Neural progenitor cell (in vitro differentiated cells): ENCODE data around the gene RAB15. TPM values are rescaled to one million over a fixed set of nuclear protein-coding genes. Genes with fewer than 3 reads are reported as not detected.
A peak's percentile ranks its signal among the peaks of the same experiment; 100 is the strongest.

Experiments
- DNase-seq: peaks from one replicate; pipeline ENCODE4 v3.0.0-alpha.2; 2016; ENCODE audit warnings: low spot score
- H2AFZ ChIP-seq: fragments of 200-600 bp; sonication (generic); replicated peaks from 2 replicates; pipeline ENCODE4 v1.6.1; 2016; ENCODE audit warnings: antibody characterized with exemption
- H3F3A ChIP-seq: fragments of 200-600 bp; sonication (generic); 2 replicates; pipeline ENCODE4 v1.6.1; 2016; ENCODE audit warnings: antibody characterized with exemption, low read depth
- H3K27ac ChIP-seq: fragments of 200-600 bp; sonication (generic); 2 replicates; pipeline ENCODE4 v1.5.1; 2016; ENCODE audit warnings: mild to moderate bottlenecking
- H3K27me3 ChIP-seq: fragments of 200-600 bp; sonication (generic); 2 replicates; pipeline ENCODE4 v1.6.1; 2016; ENCODE audit warnings: mild to moderate bottlenecking, moderate library complexity
- H3K36me3 ChIP-seq: fragments of 200-600 bp; sonication (generic); 2 replicates; pipeline ENCODE4 v1.5.1; 2016
- H3K4me1 ChIP-seq: fragments of 200-600 bp; sonication (generic); 2 replicates; pipeline ENCODE4 v1.6.1; 2016; ENCODE audit warnings: mixed run types
- H3K4me2 ChIP-seq: fragments of 200-600 bp; sonication (generic); 2 replicates; pipeline ENCODE4 v1.6.1; 2016
- H3K4me3 ChIP-seq: fragments of 200-600 bp; sonication (generic); 2 replicates; pipeline ENCODE4 v1.5.1; 2016
- H3K79me2 ChIP-seq: fragments of 200-600 bp; sonication (generic); 2 replicates; pipeline ENCODE4 v1.6.1; 2016; ENCODE audit warnings: low read depth
- H3K9ac ChIP-seq: fragments of 200-600 bp; sonication (generic); 2 replicates; pipeline ENCODE4 v1.6.1; 2016
- H3K9me3 ChIP-seq: fragments of 200-600 bp; sonication (generic); 2 replicates; pipeline ENCODE4 v1.5.1; 2016; ENCODE audit warnings: low read depth
- H4K20me1 ChIP-seq: fragments of 200-600 bp; sonication (generic); 2 replicates; pipeline ENCODE4 v1.6.1; 2016; ENCODE audit warnings: low read depth
- H3K27ac Mint-ChIP-seq: 3 replicates; pipeline ENCODE4 v1.8.0; 2021; ENCODE audit warnings: mixed read lengths
- H3K27me3 Mint-ChIP-seq: 2 replicates; pipeline ENCODE4 v1.8.0; 2022; ENCODE audit warnings: low read depth, mild to moderate bottlenecking, inconsistent platforms, moderate library complexity, mixed read lengths; ENCODE audit not compliant: insufficient read depth
- H3K36me3 Mint-ChIP-seq: 3 replicates; pipeline ENCODE4 v1.8.0; 2021; ENCODE audit warnings: mixed read lengths
- H3K4me1 Mint-ChIP-seq: 3 replicates; pipeline ENCODE4 v1.8.0; 2021; ENCODE audit warnings: mixed read lengths
- H3K4me3 Mint-ChIP-seq: 3 replicates; pipeline ENCODE4 v1.8.0; 2021; ENCODE audit warnings: mild to moderate bottlenecking, moderate library complexity, mixed read lengths
- H3K9me3 Mint-ChIP-seq: 3 replicates; pipeline ENCODE4 v1.8.0; 2020; ENCODE audit warnings: mixed read lengths
- CTCF ChIP-seq: fragments of 200-600 bp; sonication (generic); IDR thresholded peaks from 2 replicates; pipeline ENCODE4 v1.5.1; 2017; ENCODE audit warnings: antibody characterized with exemption, mild to moderate bottlenecking
- EZH2 ChIP-seq: fragments of 200-600 bp; sonication (generic); IDR thresholded peaks from 2 replicates; pipeline ENCODE4 v1.6.1; 2017; ENCODE audit warnings: antibody characterized with exemption, mild to moderate bottlenecking, moderate library complexity
- EZH2phosphoT487 ChIP-seq: fragments of 200-600 bp; sonication (generic); IDR thresholded peaks from 2 replicates; pipeline ENCODE4 v1.6.1; 2017; ENCODE audit warnings: antibody characterized with exemption
- total RNA-seq: library from RNA; depleted of rRNA; stranded (reverse); fragments of >200 nt; gene quantifications from 2 replicates; pipeline ENCODE4 v1.2.3, GENCODE V29; 2015; ENCODE audit warnings: low replicate concordance

Gene RAB15
- total RNA-seq, 1 donor from 2014 or later: 12.2 TPM

GRCh38 chr14:64986648-64987437 lies 14.7 kb upstream of the RAB15 start, which contains the start of gene FNTB:
Gene FNTB, plus strand, starts transcription at chr14:64986895. Its CDS starts 59 bp downstream, at chr14:64986954.
- Histone ChIP-seq H3K27ac (no peak within 1 kb of the TSS), H3K9me3 (no peaks in the 10 kb centered on the region), H3K4me1 (peaks cover 7% of the 10 kb centered on the region), H3K4me2 (peak within 1 kb of the TSS; percentile 88), H3K4me3 (peak within 1 kb of the TSS; percentile 73), H3F3A (no peaks in the 10 kb centered on the region), H3K27me3 (peaks cover 24% of the 10 kb centered on the region), H2AFZ (peak within 1 kb of the TSS; percentile 99), H4K20me1 (no peaks in the 10 kb centered on the region), H3K36me3 (no peaks in the 10 kb centered on the region), H3K9ac (peak within 1 kb of the TSS; percentile 34), H3K79me2 (peaks cover 24% of the 10 kb centered on the region)
- Mint-ChIP-seq H3K36me3 (no peaks in the 10 kb centered on the region), H3K27me3 (peaks cover 3% of the 10 kb centered on the region), H3K27ac (peak within 1 kb of the TSS; percentile 77), H3K4me3 (peak within 1 kb of the TSS; percentile 99), H3K4me1 (peaks cover 18% of the 10 kb centered on the region), H3K9me3 (no peaks in the 10 kb centered on the region)
- no peak for TF ChIP-seq EZH2phosphoT487
- TF ChIP-seq CTCF: peak; percentile 70
- TF ChIP-seq EZH2: peak; percentile 34
- peak; percentile 97 for DNase-seq

GRCh38 chr14:64983439-64984310 lies 11.5 kb upstream of the RAB15 start:
- Mint-ChIP-seq H3K27me3 (peaks cover 3% of the 10 kb centered on the region), H3K4me1 (peaks cover 21% of the 10 kb centered on the region), H3K36me3 (no peaks in the 10 kb centered on the region), H3K9me3 (no peaks in the 10 kb centered on the region), H3K4me3 (peak overlapping the region; percentile 58), H3K27ac (no peak overlapping the region)
- peaks cover 16% of the 10 kb centered on the region for H3K79me2 ChIP-seq
- H3K4me3 ChIP-seq: peak overlapping the region; percentile 38
- peaks cover 24% of the 10 kb centered on the region for H3K27me3 ChIP-seq
- H3K27ac ChIP-seq: no peak overlapping the region
- no peaks in the 10 kb centered on the region for H3K9me3 ChIP-seq
- no peaks in the 10 kb centered on the region for H3K36me3 ChIP-seq
- peak overlapping the region; percentile 83 for H2AFZ ChIP-seq
- H3K4me2 ChIP-seq: peak overlapping the region; percentile 74
- TF ChIP-seq CTCF (peak; percentile 76), EZH2phosphoT487 (no peak), EZH2 (no peak)
- no peak overlapping the region for H3K9ac ChIP-seq
- H3K4me1 ChIP-seq: peaks cover 12% of the 10 kb centered on the region
- DNase-seq: peak; percentile 58
- H4K20me1 ChIP-seq: no peaks in the 10 kb centered on the region
- H3F3A ChIP-seq: peaks cover 4% of the 10 kb centered on the region

- Histone ChIP-seq H3K9ac (no peak overlapping the region), H3K4me1 (peaks cover 18% of the 10 kb centered on the region), H3K27me3 (peaks cover 4% of the 10 kb centered on the region), H4K20me1 (no peaks in the 10 kb centered on the region), H3K79me2 (no peaks in the 10 kb centered on the region), H3K27ac (no peak overlapping the region), H3K4me3 (no peak overlapping the region), H2AFZ (no peak overlapping the region), H3K4me2 (peak overlapping the region; percentile 9), H3K9me3 (no peaks in the 10 kb centered on the region), H3K36me3 (no peaks in the 10 kb centered on the region), H3F3A (peaks cover 15% of the 10 kb centered on the region)
- H3K27me3 Mint-ChIP-seq: peaks cover 2% of the 10 kb centered on the region
- no peak overlapping the region for H3K27ac Mint-ChIP-seq
- TF ChIP-seq EZH2: no peak
- no peak for TF ChIP-seq EZH2phosphoT487
- TF ChIP-seq CTCF: no peak
- no peak for DNase-seq
- peaks cover 18% of the 10 kb centered on the region for H3K4me1 Mint-ChIP-seq
- H3K9me3 Mint-ChIP-seq: no peaks in the 10 kb centered on the region
- no peaks in the 10 kb centered on the region for H3K36me3 Mint-ChIP-seq
- H3K4me3 Mint-ChIP-seq: no peak overlapping the region
These were observed 7.4 kb upstream of the RAB15 start for GRCh38 chr14:64979336-64980074.
